ENCODE data around the gene GPR160. TPM values are rescaled to one million over a fixed set of nuclear protein-coding genes. Genes with fewer than 3 reads are reported as not detected.

GPR160 gene
- total and polyA plus RNA-seq, 2 of the 13 experiments (the other 11 are each of a cell fraction or from before 2014, with no cell fraction given) = 12.1 to 23.2 TPM

DNA sequence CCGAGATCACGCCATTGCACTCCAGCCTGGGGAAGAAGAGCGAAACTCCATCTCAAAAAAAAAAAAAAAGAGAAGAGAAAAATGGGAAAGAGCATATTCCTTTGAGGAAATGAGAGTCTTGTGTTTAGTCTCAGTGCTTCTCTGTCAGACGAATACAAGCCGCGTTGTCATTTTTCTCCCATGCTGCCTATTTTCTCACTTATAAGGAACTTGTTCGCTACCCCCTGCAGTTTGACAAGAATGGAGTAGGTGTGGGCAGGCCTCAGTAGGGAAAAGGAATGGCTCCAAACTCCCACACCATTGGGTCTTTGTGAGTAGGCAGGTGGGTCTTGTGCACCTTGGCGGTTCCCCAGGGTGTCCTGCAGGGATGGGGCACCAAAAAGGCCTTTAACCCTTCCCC lies 6.5 kb downstream of the GPR160 start:
- H3K79me2 ChIP-seq (ENCODE audit: insufficient read depth, low read length) = peaks cover 3% of the 10 kb centered on the region
- DNase-seq (ENCODE audit: low spot score) (no peak), ATAC-seq (no peak), FAIRE-seq (no peak)
- H3K4me1 ChIP-seq (ENCODE audit: insufficient read depth, low read length) = peaks cover 19% of the 10 kb centered on the region
- ChIA-PET POLR2A (interaction anchor here (1.0 kb wide), 1 partner anchor 33 kb away, joined by 6 read pairs; no protein-coding TSS in a partner anchor), CTCF (ENCODE audit: low intra/inter-chr PET ratio, low total read pairs) (no interaction called here)
- no peaks in the 10 kb centered on the region for H3K27me3 ChIP-seq (ENCODE audit: control insufficient read depth in 1 of 2, insufficient read depth in 2 of 2, low read length in 2 of 2)
- intact Hi-C loops (cut with micrococcal nuclease; ENCODE audit: unreplicated experiment) (no loop called here), in situ Hi-C loops (cut with HindIII; ENCODE audit: extremely low pct_ligation_motif_present, low pct_unique_long_range_greater_than_20kb) (no loop called here)
- peaks cover 0 to 3% of the 10 kb centered on the region in 2 experiments; a peak in 1 of 5 replicates for H3K36me3 ChIP-seq (replicated peaks in 1 of 2; ENCODE audit: control insufficient read depth in 1 of 2, insufficient read depth in 2 of 2, low read length in 2 of 2)
- no peaks in the 10 kb centered on the region for H3K9me3 ChIP-seq (ENCODE audit: low read length)
- TF ChIP-seq ATM (IDR thresholded peaks at IDR 0.05; ENCODE audit: borderline replicate concordance) (no peak), ZNF331 (CRISPR knock-in tag; IDR thresholded peaks at IDR 0.05) (no peak), ZNF768 (CRISPR knock-in tag; IDR thresholded peaks at IDR 0.05) (no peak), MBD4 (IDR thresholded peaks at IDR 0.05; ENCODE audit: borderline replicate concordance, low read length) (no peak), SMAD1 (CRISPR knock-in tag; IDR thresholded peaks at IDR 0.05; ENCODE audit: borderline replicate concordance, low read depth) (no peak), ZNF136 (CRISPR knock-in tag; IDR thresholded peaks at IDR 0.05; ENCODE audit: low read depth) (no peak)
- TF ChIP-seq, protein P1, sequence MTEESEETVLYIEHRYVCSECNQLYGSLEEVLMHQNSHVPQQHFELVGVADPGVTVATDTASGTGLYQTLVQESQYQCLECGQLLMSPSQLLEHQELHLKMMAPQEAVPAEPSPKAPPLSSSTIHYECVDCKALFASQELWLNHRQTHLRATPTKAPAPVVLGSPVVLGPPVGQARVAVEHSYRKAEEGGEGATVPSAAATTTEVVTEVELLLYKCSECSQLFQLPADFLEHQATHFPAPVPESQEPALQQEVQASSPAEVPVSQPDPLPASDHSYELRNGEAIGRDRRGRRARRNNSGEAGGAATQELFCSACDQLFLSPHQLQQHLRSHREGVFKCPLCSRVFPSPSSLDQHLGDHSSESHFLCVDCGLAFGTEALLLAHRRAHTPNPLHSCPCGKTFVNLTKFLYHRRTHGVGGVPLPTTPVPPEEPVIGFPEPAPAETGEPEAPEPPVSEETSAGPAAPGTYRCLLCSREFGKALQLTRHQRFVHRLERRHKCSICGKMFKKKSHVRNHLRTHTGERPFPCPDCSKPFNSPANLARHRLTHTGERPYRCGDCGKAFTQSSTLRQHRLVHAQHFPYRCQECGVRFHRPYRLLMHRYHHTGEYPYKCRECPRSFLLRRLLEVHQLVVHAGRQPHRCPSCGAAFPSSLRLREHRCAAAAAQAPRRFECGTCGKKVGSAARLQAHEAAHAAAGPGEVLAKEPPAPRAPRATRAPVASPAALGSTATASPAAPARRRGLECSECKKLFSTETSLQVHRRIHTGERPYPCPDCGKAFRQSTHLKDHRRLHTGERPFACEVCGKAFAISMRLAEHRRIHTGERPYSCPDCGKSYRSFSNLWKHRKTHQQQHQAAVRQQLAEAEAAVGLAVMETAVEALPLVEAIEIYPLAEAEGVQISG (CRISPR knock-in tag; IDR thresholded peaks at IDR 0.05) = no peak
- TF ChIP-seq, protein P2, sequence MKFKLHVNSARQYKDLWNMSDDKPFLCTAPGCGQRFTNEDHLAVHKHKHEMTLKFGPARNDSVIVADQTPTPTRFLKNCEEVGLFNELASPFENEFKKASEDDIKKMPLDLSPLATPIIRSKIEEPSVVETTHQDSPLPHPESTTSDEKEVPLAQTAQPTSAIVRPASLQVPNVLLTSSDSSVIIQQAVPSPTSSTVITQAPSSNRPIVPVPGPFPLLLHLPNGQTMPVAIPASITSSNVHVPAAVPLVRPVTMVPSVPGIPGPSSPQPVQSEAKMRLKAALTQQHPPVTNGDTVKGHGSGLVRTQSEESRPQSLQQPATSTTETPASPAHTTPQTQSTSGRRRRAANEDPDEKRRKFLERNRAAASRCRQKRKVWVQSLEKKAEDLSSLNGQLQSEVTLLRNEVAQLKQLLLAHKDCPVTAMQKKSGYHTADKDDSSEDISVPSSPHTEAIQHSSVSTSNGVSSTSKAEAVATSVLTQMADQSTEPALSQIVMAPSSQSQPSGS (CRISPR knock-in tag; IDR thresholded peaks at IDR 0.05) = no peak
- TF ChIP-seq, protein P3, sequence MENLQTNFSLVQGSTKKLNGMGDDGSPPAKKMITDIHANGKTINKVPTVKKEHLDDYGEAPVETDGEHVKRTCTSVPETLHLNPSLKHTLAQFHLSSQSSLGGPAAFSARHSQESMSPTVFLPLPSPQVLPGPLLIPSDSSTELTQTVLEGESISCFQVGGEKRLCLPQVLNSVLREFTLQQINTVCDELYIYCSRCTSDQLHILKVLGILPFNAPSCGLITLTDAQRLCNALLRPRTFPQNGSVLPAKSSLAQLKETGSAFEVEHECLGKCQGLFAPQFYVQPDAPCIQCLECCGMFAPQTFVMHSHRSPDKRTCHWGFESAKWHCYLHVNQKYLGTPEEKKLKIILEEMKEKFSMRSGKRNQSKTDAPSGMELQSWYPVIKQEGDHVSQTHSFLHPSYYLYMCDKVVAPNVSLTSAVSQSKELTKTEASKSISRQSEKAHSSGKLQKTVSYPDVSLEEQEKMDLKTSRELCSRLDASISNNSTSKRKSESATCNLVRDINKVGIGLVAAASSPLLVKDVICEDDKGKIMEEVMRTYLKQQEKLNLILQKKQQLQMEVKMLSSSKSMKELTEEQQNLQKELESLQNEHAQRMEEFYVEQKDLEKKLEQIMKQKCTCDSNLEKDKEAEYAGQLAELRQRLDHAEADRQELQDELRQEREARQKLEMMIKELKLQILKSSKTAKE (CRISPR knock-in tag; IDR thresholded peaks at IDR 0.05; ENCODE audit: borderline replicate concordance) = no peak
- TF ChIP-seq, protein P4, sequence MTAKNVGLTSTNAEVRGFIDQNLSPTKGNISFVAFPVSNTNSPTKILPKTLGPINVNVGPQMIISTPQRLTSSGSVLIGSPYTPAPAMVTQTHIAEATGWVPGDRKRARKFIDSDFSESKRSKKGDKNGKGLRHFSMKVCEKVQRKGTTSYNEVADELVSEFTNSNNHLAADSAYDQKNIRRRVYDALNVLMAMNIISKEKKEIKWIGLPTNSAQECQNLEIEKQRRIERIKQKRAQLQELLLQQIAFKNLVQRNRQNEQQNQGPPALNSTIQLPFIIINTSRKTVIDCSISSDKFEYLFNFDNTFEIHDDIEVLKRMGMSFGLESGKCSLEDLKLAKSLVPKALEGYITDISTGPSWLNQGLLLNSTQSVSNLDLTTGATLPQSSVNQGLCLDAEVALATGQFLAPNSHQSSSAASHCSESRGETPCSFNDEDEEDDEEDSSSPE (CRISPR knock-in tag; IDR thresholded peaks at IDR 0.05) = no peak
- TF ChIP-seq, protein P5, sequence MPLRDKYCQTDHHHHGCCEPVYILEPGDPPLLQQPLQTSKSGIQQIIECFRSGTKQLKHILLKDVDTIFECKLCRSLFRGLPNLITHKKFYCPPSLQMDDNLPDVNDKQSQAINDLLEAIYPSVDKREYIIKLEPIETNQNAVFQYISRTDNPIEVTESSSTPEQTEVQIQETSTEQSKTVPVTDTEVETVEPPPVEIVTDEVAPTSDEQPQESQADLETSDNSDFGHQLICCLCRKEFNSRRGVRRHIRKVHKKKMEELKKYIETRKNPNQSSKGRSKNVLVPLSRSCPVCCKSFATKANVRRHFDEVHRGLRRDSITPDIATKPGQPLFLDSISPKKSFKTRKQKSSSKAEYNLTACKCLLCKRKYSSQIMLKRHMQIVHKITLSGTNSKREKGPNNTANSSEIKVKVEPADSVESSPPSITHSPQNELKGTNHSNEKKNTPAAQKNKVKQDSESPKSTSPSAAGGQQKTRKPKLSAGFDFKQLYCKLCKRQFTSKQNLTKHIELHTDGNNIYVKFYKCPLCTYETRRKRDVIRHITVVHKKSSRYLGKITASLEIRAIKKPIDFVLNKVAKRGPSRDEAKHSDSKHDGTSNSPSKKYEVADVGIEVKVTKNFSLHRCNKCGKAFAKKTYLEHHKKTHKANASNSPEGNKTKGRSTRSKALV (CRISPR knock-in tag; IDR thresholded peaks at IDR 0.05) = no peak
- no peak overlapping the region for H3K9ac ChIP-seq (ENCODE audit: insufficient read depth, low read depth, low read length)
- 98% methylated on average over 7 of the region's 8 CpGs for WGBS (ENCODE audit: low lambda C conversion rate)
- no TSS peak for BruUV-seq (replicated peaks)
- H3K4me3 ChIP-seq (replicated peaks in 1 of 3; ENCODE audit: insufficient read depth in 1 of 3, low read depth in 2 of 3, low read length in 3 of 3) = no peak overlapping the region
- H4K20me1 ChIP-seq (ENCODE audit: insufficient read depth, low read length) = no peaks in the 10 kb centered on the region
- H3K27ac ChIP-seq (ENCODE audit: extremely low read length, insufficient read depth, low read length) = no peak overlapping the region
- H2AFZ ChIP-seq (ENCODE audit: low read length) = no peak overlapping the region
- no peak overlapping the region for H3K4me2 ChIP-seq (ENCODE audit: low read depth, low read length)
